H9 (cell line): ENCODE measurements around the gene ZNF467. TPM values are rescaled to one million over a fixed set of nuclear protein-coding genes. Genes with fewer than 3 reads are reported as not detected.

Experiments
- DNase-seq: peaks from one replicate; pipeline ENCODE4 v3.0.0-alpha.2; 2017
- H2AFZ ChIP-seq: one replicate; pipeline ENCODE4 v1.6.1; 2013; ENCODE audit warnings: mild to moderate bottlenecking, low read length, control low read depth, moderate library complexity
- H2AK5ac ChIP-seq: 2 replicates; pipeline ENCODE4 v1.6.1; 2013; ENCODE audit warnings: low read length, control low read depth, mixed read lengths; ENCODE audit not compliant: insufficient read length
- H2BK120ac ChIP-seq: one replicate; pipeline ENCODE4 v1.6.1; 2013; ENCODE audit warnings: low read depth, mild to moderate bottlenecking, low read length, control low read depth, inconsistent platforms; ENCODE audit not compliant: poor library complexity, severe bottlenecking
- H2BK12ac ChIP-seq: 2 replicates; pipeline ENCODE4 v1.6.1; 2013; ENCODE audit warnings: low read length, control low read depth, mixed read lengths, low read depth; ENCODE audit not compliant: insufficient read length
- H2BK15ac ChIP-seq: 2 replicates; pipeline ENCODE4 v1.6.1; 2013; ENCODE audit warnings: low read depth, low read length, control low read depth
- H2BK20ac ChIP-seq: one replicate; pipeline ENCODE4 v1.6.1; 2013; ENCODE audit warnings: low read depth, mild to moderate bottlenecking, low read length, control low read depth, inconsistent platforms; ENCODE audit not compliant: poor library complexity, severe bottlenecking
- H2BK5ac ChIP-seq: 2 replicates; pipeline ENCODE4 v1.6.1; 2013; ENCODE audit warnings: low read length, control low read depth, mixed read lengths; ENCODE audit not compliant: insufficient read length
- H3K14ac ChIP-seq: 2 replicates; pipeline ENCODE4 v1.6.1; 2013; ENCODE audit warnings: low read length, control low read depth; ENCODE audit not compliant: insufficient read depth
- H3K18ac ChIP-seq: 2 replicates; pipeline ENCODE4 v1.6.1; 2013; ENCODE audit warnings: low read depth, mild to moderate bottlenecking, mixed read lengths, low read length, control low read depth; ENCODE audit not compliant: insufficient read length
- H3K23ac ChIP-seq: 2 replicates; pipeline ENCODE4 v1.6.1; 2013; ENCODE audit warnings: low read length, control low read depth, mixed read lengths, low read depth; ENCODE audit not compliant: insufficient read length
- H3K23me2 ChIP-seq: 2 replicates; pipeline ENCODE4 v1.6.1; 2013; ENCODE audit warnings: low read depth, mild to moderate bottlenecking, mixed read lengths, low read length, control low read depth; ENCODE audit not compliant: insufficient read length, poor library complexity, severe bottlenecking
- H3K27ac ChIP-seq: 2 replicates; pipeline ENCODE4 v1.5.1; 2013; ENCODE audit warnings: low read length, control low read depth, mixed read lengths, low read depth; ENCODE audit not compliant: insufficient read length
- H3K27me3 ChIP-seq: 2 replicates; pipeline ENCODE4 v1.6.1; 2013; ENCODE audit warnings: low read length, control low read depth, inconsistent platforms; ENCODE audit not compliant: insufficient read depth
- H3K4ac ChIP-seq: 2 replicates; pipeline ENCODE4 v1.6.1; 2013; ENCODE audit warnings: low read depth, mild to moderate bottlenecking, control low read depth, inconsistent platforms, low read length, moderate library complexity
- H3K4me1 ChIP-seq: 2 replicates; pipeline ENCODE4 v1.6.1; 2013; ENCODE audit warnings: low read length, control low read depth, inconsistent platforms; ENCODE audit not compliant: insufficient read depth
- H3K4me2 ChIP-seq: 2 replicates; pipeline ENCODE4 v1.6.1; 2013; ENCODE audit warnings: low read length, control low read depth, mixed read lengths; ENCODE audit not compliant: insufficient read length, insufficient read depth
- H3K56ac ChIP-seq: 2 replicates; pipeline ENCODE4 v1.6.1; 2013; ENCODE audit warnings: low read depth, mild to moderate bottlenecking, mixed read lengths, low read length, control low read depth; ENCODE audit not compliant: insufficient read length
- H3K79me1 ChIP-seq: 2 replicates; pipeline ENCODE4 v1.6.1; 2013; ENCODE audit warnings: low read depth, mild to moderate bottlenecking, moderate library complexity, low read length, control low read depth, inconsistent platforms; ENCODE audit not compliant: insufficient read depth, poor library complexity, severe bottlenecking
- H3K79me2 ChIP-seq: 2 replicates; pipeline ENCODE4 v1.6.1; 2013; ENCODE audit warnings: low read length, control low read depth, inconsistent platforms; ENCODE audit not compliant: insufficient read depth
- H3K9ac ChIP-seq: 2 replicates; pipeline ENCODE4 v1.6.1; 2013; ENCODE audit warnings: low read length, control low read depth, mixed read lengths; ENCODE audit not compliant: insufficient read length; ENCODE audit errors: extremely low read depth
- H3K9me3 ChIP-seq: one replicate; pipeline ENCODE4 v1.6.1; 2013; ENCODE audit warnings: low read depth, low read length, inconsistent platforms; ENCODE audit not compliant: control insufficient read depth
- H3T11ph ChIP-seq: one replicate; pipeline ENCODE4 v1.6.1; 2013; ENCODE audit warnings: mild to moderate bottlenecking, low read length, control low read depth, inconsistent platforms
- H4K20me1 ChIP-seq: one replicate; pipeline ENCODE4 v1.6.1; 2013; ENCODE audit not compliant: control insufficient read depth, insufficient read length, insufficient read depth
- H4K5ac ChIP-seq: 2 replicates; pipeline ENCODE4 v1.6.1; 2013; ENCODE audit warnings: low read depth, mild to moderate bottlenecking, mixed read lengths, low read length, control low read depth; ENCODE audit not compliant: insufficient read length
- H4K8ac ChIP-seq: replicated peaks from 2 replicates; pipeline ENCODE4 v1.6.1; 2013; ENCODE audit warnings: low read length, control low read depth, mixed read lengths, low read depth; ENCODE audit not compliant: insufficient read length
- H4K91ac ChIP-seq: 2 replicates; pipeline ENCODE4 v1.6.1; 2013; ENCODE audit warnings: low read depth, mild to moderate bottlenecking, moderate library complexity, mixed read lengths, low read length, control low read depth; ENCODE audit not compliant: insufficient read length
- H3K27ac Mint-ChIP-seq, 3 experiments: 2 replicates in 2 of 3; 3 replicates in 1 of 3; pipeline ENCODE4 v1.8.0; 2020 to 2021; ENCODE audit warnings: mixed read lengths in 3 of 3, mild to moderate bottlenecking in 1 of 3, moderate library complexity in 1 of 3
- H3K27me3 Mint-ChIP-seq: 2 replicates; pipeline ENCODE4 v1.8.0; 2021; ENCODE audit warnings: low read depth, mild to moderate bottlenecking, moderate library complexity, mixed read lengths
- H3K36me3 Mint-ChIP-seq, 3 experiments: 2 replicates in 2 of 3; 3 replicates in 1 of 3; pipeline ENCODE4 v1.8.0; 2020 to 2021; ENCODE audit warnings: low read depth in 3 of 3, mixed read lengths in 3 of 3; ENCODE audit not compliant: insufficient read depth in 1 of 3
- H3K4me1 Mint-ChIP-seq, 2 experiments: 2 replicates each; pipeline ENCODE4 v1.8.0; 2020; ENCODE audit warnings: mixed read lengths in 2 of 2
- H3K4me3 Mint-ChIP-seq, 2 experiments: 2 replicates in 1 of 2; 3 replicates in 1 of 2; pipeline ENCODE4 v1.8.0; 2020 to 2021; ENCODE audit warnings: mild to moderate bottlenecking in 2 of 2, mixed read lengths in 2 of 2, moderate library complexity in 1 of 2
- H3K9me3 Mint-ChIP-seq, 2 experiments: 2 replicates in 1 of 2; 3 replicates in 1 of 2; pipeline ENCODE4 v1.8.0; 2020; ENCODE audit warnings: mild to moderate bottlenecking in 2 of 2, mixed read lengths in 2 of 2, moderate library complexity in 1 of 2
- WGBS: extraction: QIAGEN DNeasy Blood & Tissue Kit; methylation state at CpG from one replicate; pipeline ENCODE4 v1.1.7; 2013; ENCODE audit warnings: missing lambda C conversion rate, low lambda C conversion rate, mixed read lengths; ENCODE audit not compliant: insufficient read length; ENCODE audit errors: extremely low coverage; 5-methylcytosine and 5-hydroxymethylcytosine counted together
- total RNA-seq: library from RNA; stranded (reverse); gene quantifications from 2 replicates; pipeline ENCODE4 v1.2.1, GENCODE V29; 2021
- TF ChIP-seq, protein P1 (sequence below): fragments of 200-600 bp; sonication (generic); conservative IDR thresholded peaks from 3 replicates; pipeline ENCODE4 v1.8.0; 2021; ENCODE audit warnings: antibody characterized with exemption, mild to moderate bottlenecking

ZNF467 gene
- total RNA-seq, 1 experiment from 2014 or later, result 0.31 TPM

DNA sequence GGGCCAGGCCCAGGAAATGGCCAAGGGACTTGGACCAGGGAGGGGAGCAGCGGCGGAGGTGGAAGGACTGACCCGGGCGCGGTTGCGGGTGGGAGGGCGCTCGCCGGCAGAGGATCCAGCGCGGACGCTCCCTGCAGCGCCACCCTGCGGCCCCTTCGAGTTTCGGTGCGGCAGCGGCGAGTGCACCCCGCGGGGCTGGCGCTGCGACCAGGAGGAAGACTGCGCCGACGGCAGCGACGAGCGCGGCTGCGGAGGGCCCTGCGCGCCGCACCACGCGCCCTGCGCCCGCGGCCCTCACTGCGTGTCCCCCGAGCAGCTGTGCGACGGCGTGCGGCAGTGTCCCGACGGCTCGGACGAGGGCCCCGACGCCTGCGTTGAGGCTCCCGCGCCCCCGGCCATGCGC is 16.8 kb upstream of the ZNF467 start:
- no peak overlapping the region for H4K5ac ChIP-seq
- no peaks in the 10 kb centered on the region for H3K9me3 ChIP-seq
- peak; percentile 69 for DNase-seq
- H3K27ac ChIP-seq, result no peak overlapping the region
- H3K4me1 Mint-ChIP-seq, result peaks cover 0 to 14% of the 10 kb centered on the region in 2 experiments; a peak in 2 of 4 replicates
- H4K8ac ChIP-seq, result no peak overlapping the region
- no CpG with 5 or more reads among the region's 56 CpGs for WGBS
- no peak overlapping the region for H3K27ac Mint-ChIP-seq
- H2BK5ac ChIP-seq, result no peak overlapping the region
- no peak overlapping the region for H3K23ac ChIP-seq
- H3K18ac ChIP-seq, result no peak overlapping the region
- no peak overlapping the region for H2BK20ac ChIP-seq
- peak overlapping the region; percentile 21 for H3K4me2 ChIP-seq
- H3T11ph ChIP-seq, result no peak overlapping the region
- H3K23me2 ChIP-seq, result no peaks in the 10 kb centered on the region
- H3K4me1 ChIP-seq, result no peaks in the 10 kb centered on the region
- no peak overlapping the region for H3K4ac ChIP-seq
- no peak overlapping the region for H4K91ac ChIP-seq
- H3K4me3 Mint-ChIP-seq, result peak overlapping the region; percentile 46 to 74
- H3K79me2 ChIP-seq, result no peaks in the 10 kb centered on the region
- no peaks in the 10 kb centered on the region; the same call in 1 of the 2 replicates for H3K27me3 ChIP-seq
- no peak overlapping the region for H2BK12ac ChIP-seq
- H3K36me3 Mint-ChIP-seq, result no peaks in the 10 kb centered on the region
- H3K9ac ChIP-seq, result no peak overlapping the region
- H3K56ac ChIP-seq, result no peak overlapping the region
- no peak overlapping the region for H2AFZ ChIP-seq
- peaks cover 4% of the 10 kb centered on the region for H4K20me1 ChIP-seq
- H3K79me1 ChIP-seq, result no peaks in the 10 kb centered on the region
- no peak overlapping the region for H2AK5ac ChIP-seq
- peaks cover 87% of the 10 kb centered on the region for H3K27me3 Mint-ChIP-seq
- H3K9me3 Mint-ChIP-seq, result no peaks in the 10 kb centered on the region
- H2BK120ac ChIP-seq, result no peak overlapping the region
- TF ChIP-seq, protein P1, sequence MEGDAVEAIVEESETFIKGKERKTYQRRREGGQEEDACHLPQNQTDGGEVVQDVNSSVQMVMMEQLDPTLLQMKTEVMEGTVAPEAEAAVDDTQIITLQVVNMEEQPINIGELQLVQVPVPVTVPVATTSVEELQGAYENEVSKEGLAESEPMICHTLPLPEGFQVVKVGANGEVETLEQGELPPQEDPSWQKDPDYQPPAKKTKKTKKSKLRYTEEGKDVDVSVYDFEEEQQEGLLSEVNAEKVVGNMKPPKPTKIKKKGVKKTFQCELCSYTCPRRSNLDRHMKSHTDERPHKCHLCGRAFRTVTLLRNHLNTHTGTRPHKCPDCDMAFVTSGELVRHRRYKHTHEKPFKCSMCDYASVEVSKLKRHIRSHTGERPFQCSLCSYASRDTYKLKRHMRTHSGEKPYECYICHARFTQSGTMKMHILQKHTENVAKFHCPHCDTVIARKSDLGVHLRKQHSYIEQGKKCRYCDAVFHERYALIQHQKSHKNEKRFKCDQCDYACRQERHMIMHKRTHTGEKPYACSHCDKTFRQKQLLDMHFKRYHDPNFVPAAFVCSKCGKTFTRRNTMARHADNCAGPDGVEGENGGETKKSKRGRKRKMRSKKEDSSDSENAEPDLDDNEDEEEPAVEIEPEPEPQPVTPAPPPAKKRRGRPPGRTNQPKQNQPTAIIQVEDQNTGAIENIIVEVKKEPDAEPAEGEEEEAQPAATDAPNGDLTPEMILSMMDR, result peak; percentile 80
- 0 out of 2 replicates have a peak overlapping the region, but pooled peaks have one; percentile 49 for H3K14ac ChIP-seq
- H2BK15ac ChIP-seq, result no peak overlapping the region
